DMS79 treated with DMSO at 0.1 percent for 48 hours (cell line): ENCODE measurements around the gene MAP1LC3A.
"Not testable (repeated sequence)": the region's sequence is repeated elsewhere in the genome, so short reads cannot be mapped to it uniquely, and the experiment has no call there.

Source experiments
- DNase-seq: peaks from one replicate; lab custom pipeline; 2025; lab: John Stamatoyannopoulos, UW

The MAP1LC3A gene

DNA sequence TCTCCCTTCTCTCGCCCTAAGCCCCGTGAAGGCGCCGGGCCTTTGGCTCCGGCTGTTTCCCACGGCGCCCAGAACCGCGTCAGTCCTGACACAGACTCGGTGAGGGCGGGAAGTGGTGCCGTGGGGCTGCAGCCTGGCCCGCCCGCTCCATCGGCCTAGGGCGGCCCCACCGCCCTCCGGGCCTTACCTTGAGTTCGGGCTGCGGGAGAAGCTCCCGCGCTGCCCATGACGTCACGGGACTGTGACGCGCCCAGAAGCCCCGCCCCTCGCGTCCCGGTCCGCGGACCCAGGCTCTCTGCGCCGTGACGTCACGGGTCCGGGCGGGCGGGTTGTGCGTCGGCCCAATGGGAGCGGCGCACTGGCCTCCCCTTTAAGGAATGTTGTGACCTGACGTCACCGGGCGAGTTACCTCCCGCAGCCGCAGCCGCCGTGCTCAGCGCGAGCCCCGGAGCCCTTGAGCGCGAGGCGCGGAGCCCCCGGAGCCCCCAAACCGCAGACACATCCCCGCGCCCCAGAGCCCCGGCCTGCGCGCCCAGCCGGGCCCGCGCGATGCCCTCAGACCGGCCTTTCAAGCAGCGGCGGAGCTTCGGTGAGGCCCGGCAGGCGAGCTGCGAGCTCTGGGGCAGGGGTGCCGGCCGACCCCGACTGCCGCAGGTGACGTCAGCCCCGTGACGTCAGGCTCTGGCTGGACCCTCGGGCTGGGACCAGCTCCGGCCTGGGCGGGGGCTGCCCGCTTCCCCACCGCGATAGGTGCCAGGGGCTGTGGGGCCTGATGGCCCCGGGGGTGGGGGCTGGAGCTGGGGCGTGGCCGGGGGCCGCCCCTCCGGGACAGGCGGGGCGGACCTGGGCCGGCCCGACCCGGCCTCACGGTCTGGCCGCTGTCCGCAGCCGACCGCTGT lies at the start of gene MAP1LC3A:
MAP1LC3A (plus strand) TSS at position 399 of the 899 bp plus-strand sequence; CDS start at position 550, 151 bp downstream.
- peak; percentile 27 for DNase-seq

GRCh38 chr20:34510575-34510974 lies 47.9 kb upstream of the MAP1LC3A start:
- no peak for DNase-seq

- no peak for DNase-seq
These were observed 46.6 kb upstream of the MAP1LC3A start for GRCh38 chr20:34511891-34512265.

GRCh38 chr20:34512266-34512954 lies 46.1 kb upstream of the MAP1LC3A start:
- DNase-seq = no peak

DNA sequence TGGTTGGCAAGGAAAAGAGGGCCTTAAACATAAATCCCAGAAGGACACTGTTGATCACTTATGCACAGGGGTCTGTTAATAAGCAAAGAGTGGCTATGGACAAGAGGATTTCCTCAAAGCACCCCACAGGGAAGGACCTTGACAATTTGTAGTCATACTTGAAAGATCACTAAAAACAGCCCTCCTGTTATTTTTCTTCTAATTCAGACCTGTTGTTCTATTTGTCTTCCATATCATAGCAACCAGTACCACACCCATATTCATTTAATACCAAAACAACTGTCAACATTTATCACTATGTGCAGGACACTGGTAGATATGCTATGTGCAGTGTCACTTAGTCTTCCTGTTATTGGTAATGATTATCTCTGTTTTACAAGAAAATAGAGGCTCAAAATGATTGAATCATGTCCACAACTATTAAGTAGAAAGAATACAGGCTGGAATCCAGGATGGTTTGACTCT lies 45.5 kb upstream of the MAP1LC3A start:
- no peak for DNase-seq

GRCh38 chr20:34514034-34514433 lies 44.5 kb upstream of the MAP1LC3A start:
- not testable (repeated sequence) for DNase-seq

- DNase-seq = no peak
These were observed 43.5 kb upstream of the MAP1LC3A start for GRCh38 chr20:34514897-34515483.

- DNase-seq = peak; percentile 77
These were observed 42.9 kb upstream of the MAP1LC3A start for GRCh38 chr20:34515484-34516246.

- DNase-seq = peak; percentile 85
These were observed 42.0 kb upstream of the MAP1LC3A start, which contains the start of gene DYNLRB1 for GRCh38 chr20:34516247-34517113. Gene DYNLRB1, plus strand, starts transcription at chr20:34516422. Its CDS starts 37 bp downstream, at chr20:34516459.

DNA sequence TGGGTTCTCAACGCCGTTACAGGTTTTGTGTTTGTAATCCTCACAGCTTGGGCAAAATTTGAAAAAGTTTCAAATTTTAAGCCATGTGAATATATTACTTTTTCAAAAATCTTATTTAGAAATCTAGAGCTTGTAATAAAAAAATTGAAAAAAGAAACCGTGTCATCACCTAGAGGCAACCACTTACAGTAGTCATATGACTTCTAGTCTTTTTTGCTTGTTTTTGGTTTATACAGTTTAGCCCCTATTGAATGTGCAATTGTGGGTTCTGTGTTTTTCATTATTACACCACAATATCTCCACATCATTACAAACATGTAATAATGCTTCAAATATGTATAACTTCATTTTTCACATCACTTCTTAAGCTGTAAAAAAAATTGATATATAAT lies 41.4 kb upstream of the MAP1LC3A start:
- DNase-seq = peak; percentile 8

- DNase-seq = not testable (repeated sequence)
These were observed 39.7 kb upstream of the MAP1LC3A start for GRCh38 chr20:34518863-34519262.

- not testable (repeated sequence) for DNase-seq
These were observed 38.7 kb upstream of the MAP1LC3A start for GRCh38 chr20:34519841-34520240.

- DNase-seq = no peak
These were observed 35.3 kb upstream of the MAP1LC3A start for GRCh38 chr20:34522969-34523871.

GRCh38 chr20:34524426-34524825 lies 34.1 kb upstream of the MAP1LC3A start:
- no peak for DNase-seq

DNA sequence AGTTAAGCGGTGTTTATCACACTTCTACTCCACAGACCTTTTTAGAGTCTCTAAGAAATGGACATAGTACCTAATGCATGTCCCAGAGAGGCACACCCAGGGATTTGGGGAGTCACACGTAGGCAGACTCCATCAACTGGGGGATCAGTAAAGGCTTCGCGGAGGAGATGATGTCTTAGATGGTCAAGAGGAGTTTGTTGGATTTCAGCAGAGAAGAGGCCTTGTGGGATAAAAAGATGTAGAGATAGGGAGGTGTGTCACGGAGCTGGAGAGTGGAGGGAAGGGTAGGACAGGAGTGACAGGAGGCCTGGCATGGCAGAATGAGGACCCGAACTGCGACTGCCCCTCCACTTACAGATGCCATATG lies 33.2 kb upstream of the MAP1LC3A start:
- DNase-seq = no peak

DNA sequence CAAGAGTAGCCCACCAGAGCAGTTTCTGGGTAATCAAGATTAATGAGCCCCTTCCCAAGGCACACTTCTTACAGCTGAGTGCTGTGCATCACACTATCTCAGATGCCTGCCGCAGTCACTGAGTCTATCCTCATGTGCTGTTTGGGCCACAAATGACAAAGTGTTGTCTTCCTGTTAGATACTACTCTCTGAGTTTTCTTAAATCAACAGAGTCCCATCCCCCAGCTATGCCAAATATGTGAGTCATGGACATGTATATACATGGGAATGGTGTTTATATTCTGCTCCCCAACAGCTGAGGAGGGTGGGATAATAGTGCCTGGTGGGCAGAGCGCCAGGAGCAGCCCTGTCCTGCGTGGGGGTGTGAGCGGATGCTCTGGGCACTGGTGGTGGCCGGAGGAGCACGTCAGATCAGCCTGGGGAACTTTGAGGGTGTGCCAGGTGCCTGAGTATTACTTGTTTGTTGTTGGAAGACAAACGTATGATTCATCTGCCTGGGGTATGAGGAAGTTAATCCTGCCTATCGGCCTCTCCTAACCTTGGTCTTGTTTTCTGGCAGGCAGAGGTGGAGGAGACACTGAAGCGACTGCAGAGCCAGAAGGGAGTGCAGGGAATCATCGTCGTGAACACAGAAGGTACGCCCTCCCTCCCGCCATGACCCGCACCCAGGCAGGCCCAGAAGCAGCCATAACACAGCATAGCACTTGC lies 32.7 kb upstream of the MAP1LC3A start:
- no peak for DNase-seq

GRCh38 chr20:34526466-34526865 lies 32.1 kb upstream of the MAP1LC3A start:
- no peak for DNase-seq

DNA sequence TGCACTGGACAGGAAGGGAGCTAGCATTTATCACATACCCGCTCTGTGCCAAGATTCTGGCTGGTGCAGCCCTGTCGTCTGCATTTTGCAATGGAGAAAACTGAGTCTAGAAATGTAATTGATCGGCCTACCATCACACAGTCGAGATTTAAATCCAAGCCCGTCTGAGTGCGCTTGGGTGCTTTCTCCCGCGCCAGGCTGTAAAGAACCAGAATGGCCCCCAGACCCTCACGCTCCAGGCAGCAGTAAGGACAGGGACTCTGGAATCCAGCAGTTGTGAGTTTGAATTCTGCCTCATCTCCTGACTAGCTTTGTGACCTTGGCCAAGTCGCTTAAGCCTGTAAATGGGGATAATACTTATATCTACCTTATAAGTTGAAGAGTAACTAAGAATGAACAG lies 31.5 kb upstream of the MAP1LC3A start:
- no peak for DNase-seq

- DNase-seq = no peak
These were observed 29.6 kb upstream of the MAP1LC3A start for GRCh38 chr20:34528921-34529297.
